Measurements from ENCODE around the gene RHOB. TPM values are rescaled to one million over a fixed set of nuclear protein-coding genes. Genes with fewer than 3 reads are reported as not detected.

RHOB gene
- total RNA-seq, 2 donors from 2014 or later = 391 to 554 TPM

- Histone ChIP-seq H3K4me1 (replicated peaks) (peaks cover 37% of the 10 kb centered on the region), H3K36me3 (no peaks in the 10 kb centered on the region), H3K27ac (no peak overlapping the region), H3K4me3 (no peak overlapping the region), H3K27me3 (replicated peaks; ENCODE audit: insufficient read depth) (no peaks in the 10 kb centered on the region), H3K9me3 (no peaks in the 10 kb centered on the region)
- TF ChIP-seq POLR2A (IDR thresholded peaks at IDR 0.05) = no peak
- TF ChIP-seq CTCF (IDR thresholded peaks at IDR 0.05) = no peak
- TF ChIP-seq POLR2AphosphoS5 (IDR thresholded peaks at IDR 0.05) = no peak
- 92% methylated on average over 4 of the region's 4 CpGs for WGBS
- intact Hi-C loops (cut with DNase I) = no loop called here
- DNase-seq (ENCODE audit: low spot score) = no peak
Observed at GRCh38 chr2:20471148-20471547, 24.3 kb downstream of the RHOB start.

GRCh38 chr2:20471902-20472559, 25.2 kb downstream of the RHOB start:
- no peaks in the 10 kb centered on the region for H3K27me3 ChIP-seq (replicated peaks; ENCODE audit: insufficient read depth)
- H3K4me3 ChIP-seq = no peak overlapping the region
- peaks cover 32% of the 10 kb centered on the region for H3K4me1 ChIP-seq (replicated peaks)
- no peaks in the 10 kb centered on the region for H3K9me3 ChIP-seq
- no peak for DNase-seq (ENCODE audit: low spot score)
- TF ChIP-seq POLR2AphosphoS5 (IDR thresholded peaks at IDR 0.05) (no peak), CTCF (IDR thresholded peaks at IDR 0.05) (no peak), POLR2A (IDR thresholded peaks at IDR 0.05) (no peak)
- H3K36me3 ChIP-seq = no peaks in the 10 kb centered on the region
- intact Hi-C loops (cut with DNase I) = no loop called here
- WGBS = 21% methylated on average over 1 of the region's 1 CpG
- H3K27ac ChIP-seq = peak overlapping the region in 1 of 2 donors; percentile 2

- intact Hi-C loops (cut with DNase I) = no loop called here
- Histone ChIP-seq H3K4me1 (replicated peaks) (peaks cover 26% of the 10 kb centered on the region), H3K27me3 (replicated peaks; ENCODE audit: insufficient read depth) (no peaks in the 10 kb centered on the region), H3K9me3 (no peaks in the 10 kb centered on the region), H3K27ac (peak overlapping the region in 1 of 2 donors; percentile 2), H3K36me3 (no peaks in the 10 kb centered on the region), H3K4me3 (no peak overlapping the region)
- 48% methylated on average over 4 of the region's 4 CpGs for WGBS
- TF ChIP-seq POLR2AphosphoS5 (IDR thresholded peaks at IDR 0.05) = no peak
- no peak for DNase-seq (ENCODE audit: low spot score)
Observed at GRCh38 chr2:20472569-20472968, 25.7 kb downstream of the RHOB start.

GRCh38 chr2:20473128-20473527, 26.3 kb downstream of the RHOB start:
- Histone ChIP-seq H3K27me3 (replicated peaks; ENCODE audit: insufficient read depth) (no peaks in the 10 kb centered on the region), H3K4me3 (no peak overlapping the region), H3K4me1 (replicated peaks) (peaks cover 21% of the 10 kb centered on the region), H3K9me3 (no peaks in the 10 kb centered on the region), H3K36me3 (no peaks in the 10 kb centered on the region), H3K27ac (no peak overlapping the region)
- no peak for DNase-seq (ENCODE audit: low spot score)
- 89% methylated on average over 3 of the region's 4 CpGs for WGBS
- intact Hi-C loops (cut with DNase I) = no loop called here
- TF ChIP-seq POLR2A (IDR thresholded peaks at IDR 0.05) (no peak), POLR2AphosphoS5 (IDR thresholded peaks at IDR 0.05) (no peak), CTCF (IDR thresholded peaks at IDR 0.05) (no peak)

- DNase-seq (ENCODE audit: low spot score) = no peak
- no peak overlapping the region for H3K4me3 ChIP-seq
Observed at GRCh38 chr2:20474757-20475566, 28.1 kb downstream of the RHOB start.

More at GRCh38 chr2:20474757-20475566, 28.1 kb downstream of the RHOB start:
- Histone ChIP-seq H3K9me3 (no peaks in the 10 kb centered on the region), H3K4me1 (replicated peaks) (peaks cover 4% of the 10 kb centered on the region), H3K36me3 (no peaks in the 10 kb centered on the region), H3K27me3 (replicated peaks; ENCODE audit: insufficient read depth) (no peaks in the 10 kb centered on the region), H3K27ac (no peak overlapping the region)
- TF ChIP-seq CTCF (IDR thresholded peaks at IDR 0.05) (no peak), POLR2AphosphoS5 (IDR thresholded peaks at IDR 0.05) (no peak), POLR2A (IDR thresholded peaks at IDR 0.05) (no peak)
- 90% methylated on average over 7 of the region's 7 CpGs for WGBS
- intact Hi-C loops (cut with DNase I) = no loop called here

Measured in prostate gland (tissue), 2 donors.